GM18505 (cell line): Measurements from ENCODE around the gene NAPSA.

Source experiments
- ATAC-seq: cut with Tn5 transposase; IDR thresholded peaks from one replicate; pipeline ENCODE4 v1.9.1; 2021; ENCODE audit not compliant: unreplicated experiment
- POLR2A ChIP-seq: IDR thresholded peaks from 4 replicates; pipeline ENCODE4 v1.6.1; 2011; ENCODE audit warnings: borderline replicate concordance; ENCODE audit not compliant: insufficient read depth, insufficient read length; ENCODE audit errors: extremely low read depth

The NAPSA gene

DNA sequence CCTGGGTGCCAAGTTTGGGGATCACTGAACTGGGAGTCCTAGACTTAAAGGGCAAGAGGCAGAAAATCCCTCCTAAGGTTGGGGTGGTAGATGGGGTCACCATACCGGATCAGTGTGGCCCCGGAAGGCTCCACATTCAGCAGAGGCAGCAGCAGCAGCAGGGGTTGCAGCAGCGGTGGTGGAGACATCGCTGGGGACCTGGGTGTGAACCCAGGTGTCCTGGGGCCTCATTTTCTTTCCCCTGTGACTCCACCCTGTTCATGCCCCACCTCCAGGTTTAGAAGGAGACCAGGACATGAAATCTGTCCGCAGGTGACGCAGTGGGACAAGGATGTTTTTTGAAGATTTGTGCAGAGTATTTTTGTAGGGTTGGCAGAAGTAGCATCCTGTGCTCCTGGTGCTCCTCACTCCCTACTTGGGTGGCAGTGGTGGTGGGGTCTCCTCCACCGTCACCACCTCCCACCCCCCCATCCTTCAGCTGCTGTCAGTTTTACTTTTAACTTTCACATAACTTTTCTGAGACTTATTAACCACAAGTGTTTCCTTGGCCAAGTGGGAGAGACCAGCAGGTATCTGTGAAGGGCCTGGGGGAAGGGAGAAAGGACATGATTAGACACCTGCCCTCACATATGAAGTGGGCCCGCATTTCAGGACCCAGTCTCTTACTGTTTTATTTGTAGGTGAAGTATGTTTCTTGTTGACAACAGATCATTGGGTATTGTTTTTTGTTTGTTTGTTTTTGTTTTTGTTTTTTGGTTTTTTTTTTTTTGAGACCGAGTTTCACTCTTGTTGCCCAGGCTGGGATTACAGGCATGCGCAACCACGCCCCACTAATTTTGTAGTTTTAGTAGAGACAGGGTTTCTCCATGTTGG lies at the start of gene NAPSA:
TSS of gene NAPSA (minus strand) at position 206 of the 873 bp plus-strand sequence. CDS start at position 188, 18 bp downstream.
- ATAC-seq = no peak
- TF ChIP-seq POLR2A = peak; percentile 54

DNA sequence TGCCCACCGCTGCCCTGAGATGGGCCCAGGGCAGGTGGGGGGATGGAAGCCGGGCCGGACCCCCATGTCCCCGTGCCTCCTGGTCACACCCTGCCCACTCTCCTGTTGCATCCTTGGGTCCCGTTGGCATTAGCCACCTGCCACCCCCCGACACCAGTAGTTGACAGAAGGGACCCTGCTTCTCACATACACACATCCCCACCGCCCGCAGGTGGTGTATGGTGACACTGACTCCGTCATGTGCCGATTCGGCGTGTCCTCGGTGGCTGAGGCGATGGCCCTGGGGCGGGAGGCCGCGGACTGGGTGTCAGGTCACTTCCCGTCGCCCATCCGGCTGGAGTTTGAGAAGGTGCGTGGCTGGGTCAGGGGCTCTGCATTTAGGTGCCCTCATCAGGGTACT lies 48.1 kb upstream of the NAPSA start:
- no peak for TF ChIP-seq POLR2A

DNA sequence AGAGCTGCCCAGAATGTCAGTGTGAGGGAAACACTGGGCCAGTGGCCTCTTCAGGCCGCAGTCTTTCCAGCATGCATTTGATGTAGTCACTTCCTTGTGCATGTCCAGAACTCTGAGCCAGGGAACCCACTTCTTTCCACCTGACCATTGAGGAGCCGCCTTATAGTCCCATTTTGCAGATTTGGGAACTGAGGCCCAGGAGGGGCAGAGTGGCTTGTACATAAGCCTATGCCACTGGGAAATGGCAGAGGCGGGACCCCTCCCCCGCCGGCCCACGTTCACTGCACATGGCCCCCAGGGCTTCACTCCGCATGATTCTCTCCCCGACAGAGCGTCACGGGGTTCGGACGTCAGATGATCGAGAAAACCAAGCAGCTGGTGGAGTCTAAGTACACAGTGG lies 47.7 kb upstream of the NAPSA start:
- ATAC-seq = no peak
- no peak for TF ChIP-seq POLR2A

More for the DNA sequence above, 48.1 kb upstream of the NAPSA start:
- ATAC-seq = no peak

DNA sequence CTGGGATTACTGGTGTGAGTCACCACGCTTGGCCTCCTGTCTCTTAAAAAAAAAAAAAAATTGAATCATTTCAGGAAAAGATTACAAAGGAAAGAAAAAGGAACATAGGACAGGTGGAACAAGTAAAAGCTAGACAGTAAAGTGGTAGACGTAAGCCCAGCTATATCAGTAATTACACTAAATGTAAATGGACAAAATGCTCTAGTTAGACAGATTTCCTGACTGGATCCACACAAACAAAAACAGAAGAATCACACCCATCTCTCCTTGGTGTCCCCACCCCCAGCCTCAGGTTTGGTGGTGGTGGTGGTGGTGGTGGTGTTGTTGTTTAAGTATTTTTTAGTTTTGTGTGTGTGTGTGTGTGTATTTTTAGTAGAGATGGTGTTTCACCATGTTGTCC lies 47.0 kb upstream of the NAPSA start:
- ATAC-seq = no peak

DNA sequence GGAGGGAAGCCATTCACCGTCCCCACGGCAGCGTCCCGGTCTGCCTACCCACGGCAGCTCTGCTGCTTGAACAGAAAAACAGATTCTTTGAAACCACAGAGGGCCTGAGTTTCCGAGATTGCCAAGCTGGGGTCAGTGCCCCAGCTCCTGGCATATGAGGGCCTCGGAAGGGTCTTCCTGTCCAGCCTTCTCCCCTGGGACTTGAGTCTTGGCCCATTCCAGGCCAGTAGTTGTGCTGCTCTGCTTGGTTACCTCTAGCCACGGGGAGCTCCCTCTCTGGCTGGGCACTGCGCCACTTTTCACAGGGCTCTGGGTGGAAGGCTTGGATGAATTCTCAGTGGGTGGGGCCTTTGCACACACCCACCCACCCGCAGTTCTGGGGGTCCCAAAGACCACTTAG lies 44.7 kb upstream of the NAPSA start:
- no peak for TF ChIP-seq POLR2A
- ATAC-seq = no peak

More for the DNA sequence above, 47.0 kb upstream of the NAPSA start:
- no peak for TF ChIP-seq POLR2A

DNA sequence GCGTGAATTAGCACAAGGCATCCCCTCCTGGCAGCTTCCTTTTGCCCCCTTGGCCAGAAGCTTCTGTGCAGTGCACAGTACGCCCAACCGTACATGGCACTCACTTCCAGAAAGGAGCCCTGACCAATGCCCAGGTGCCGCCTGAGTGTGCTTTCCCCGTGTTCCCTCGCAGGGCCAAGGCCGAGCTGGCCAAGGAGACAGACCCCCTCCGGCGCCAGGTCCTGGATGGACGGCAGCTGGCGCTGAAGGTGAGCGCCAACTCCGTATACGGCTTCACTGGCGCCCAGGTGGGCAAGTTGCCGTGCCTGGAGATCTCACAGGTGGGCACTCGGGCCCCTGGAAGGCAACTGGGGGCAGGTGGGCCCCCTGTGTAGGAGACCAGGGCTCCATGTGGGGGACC lies 43.9 kb upstream of the NAPSA start:
- TF ChIP-seq POLR2A = no peak
- no peak for ATAC-seq

DNA sequence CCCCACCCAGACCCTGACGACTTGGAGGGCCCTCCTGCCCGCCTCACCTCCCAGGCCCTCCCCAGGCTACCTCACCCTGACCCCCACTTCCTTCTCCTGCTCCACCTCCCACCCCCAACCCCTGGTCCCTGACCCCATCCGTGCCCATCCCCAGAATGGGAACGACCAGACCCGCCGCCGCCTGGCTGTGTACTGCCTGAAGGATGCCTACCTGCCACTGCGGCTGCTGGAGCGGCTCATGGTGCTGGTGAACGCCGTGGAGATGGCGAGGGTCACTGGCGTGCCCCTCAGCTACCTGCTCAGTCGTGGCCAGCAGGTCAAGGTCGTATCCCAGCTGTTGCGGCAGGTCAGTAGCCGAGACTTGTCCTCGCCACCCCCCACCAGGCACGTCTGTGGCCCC lies 41.4 kb upstream of the NAPSA start:
- ATAC-seq = no peak
- no peak for TF ChIP-seq POLR2A

DNA sequence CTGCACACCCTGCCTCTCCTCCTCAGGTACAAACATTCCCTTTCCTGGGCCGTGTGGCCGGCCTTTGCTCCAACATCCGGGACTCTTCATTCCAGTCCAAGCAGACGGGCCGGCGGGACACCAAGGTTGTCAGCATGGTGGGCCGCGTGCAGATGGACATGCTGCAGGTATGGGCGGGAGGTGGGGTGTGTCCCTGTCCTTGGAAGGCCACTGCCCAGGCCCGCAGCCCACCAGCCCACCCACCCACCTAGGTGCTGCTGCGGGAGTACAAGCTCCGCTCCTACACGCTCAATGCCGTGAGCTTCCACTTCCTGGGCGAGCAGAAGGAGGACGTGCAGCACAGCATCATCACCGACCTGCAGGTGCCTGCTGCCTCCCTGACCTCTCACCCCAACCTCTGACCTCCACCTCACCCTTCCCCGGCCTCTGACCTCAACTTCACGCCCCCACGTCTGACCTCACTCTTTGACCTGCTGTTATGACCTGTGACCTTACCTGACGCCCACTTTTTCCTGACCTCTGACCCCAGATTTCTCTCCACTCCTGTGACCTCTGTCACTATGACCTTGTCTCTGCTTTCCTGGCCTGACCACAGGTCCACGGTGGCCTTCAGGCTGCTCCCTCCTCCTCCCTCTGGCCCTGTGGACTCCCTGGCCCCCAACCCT lies 40.8 kb upstream of the NAPSA start:
- no peak for TF ChIP-seq POLR2A
- ATAC-seq = no peak

DNA sequence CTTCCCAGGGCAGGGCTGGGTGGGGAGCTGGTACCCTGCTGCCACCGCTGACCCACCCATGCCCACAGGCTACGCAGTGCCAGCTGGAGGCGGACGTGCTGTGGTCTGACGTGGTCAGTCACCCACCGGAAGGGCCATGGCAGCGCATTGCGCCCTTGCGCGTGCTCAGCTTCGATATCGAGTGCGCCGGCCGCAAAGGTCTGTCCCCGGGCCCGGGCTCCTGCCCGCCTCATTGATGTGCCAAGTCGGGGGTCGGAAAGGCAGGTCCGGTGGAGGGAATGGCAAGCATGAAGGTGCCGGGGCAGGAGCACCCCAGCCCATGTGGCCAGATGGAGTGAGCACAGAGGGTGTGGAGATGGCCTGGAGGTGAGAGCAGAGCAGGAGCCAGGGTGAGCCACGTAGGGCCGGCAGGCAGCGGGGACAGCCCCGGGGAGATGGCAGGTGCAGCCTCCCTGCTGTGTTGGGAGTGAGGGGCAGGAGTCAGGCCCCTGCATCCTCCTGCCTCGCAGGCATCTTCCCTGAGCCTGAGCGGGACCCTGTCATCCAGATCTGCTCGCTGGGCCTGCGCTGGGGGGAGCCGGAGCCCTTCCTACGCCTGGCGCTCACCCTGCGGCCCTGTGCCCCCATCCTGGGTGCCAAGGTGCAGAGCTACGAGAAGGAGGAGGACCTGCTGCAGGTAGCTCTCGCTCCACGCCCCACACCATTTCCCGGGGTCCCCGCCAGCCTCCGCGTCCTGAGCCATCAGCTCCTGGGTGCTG lies 37.3 kb upstream of the NAPSA start:
- TF ChIP-seq POLR2A = no peak
- no peak for ATAC-seq

DNA sequence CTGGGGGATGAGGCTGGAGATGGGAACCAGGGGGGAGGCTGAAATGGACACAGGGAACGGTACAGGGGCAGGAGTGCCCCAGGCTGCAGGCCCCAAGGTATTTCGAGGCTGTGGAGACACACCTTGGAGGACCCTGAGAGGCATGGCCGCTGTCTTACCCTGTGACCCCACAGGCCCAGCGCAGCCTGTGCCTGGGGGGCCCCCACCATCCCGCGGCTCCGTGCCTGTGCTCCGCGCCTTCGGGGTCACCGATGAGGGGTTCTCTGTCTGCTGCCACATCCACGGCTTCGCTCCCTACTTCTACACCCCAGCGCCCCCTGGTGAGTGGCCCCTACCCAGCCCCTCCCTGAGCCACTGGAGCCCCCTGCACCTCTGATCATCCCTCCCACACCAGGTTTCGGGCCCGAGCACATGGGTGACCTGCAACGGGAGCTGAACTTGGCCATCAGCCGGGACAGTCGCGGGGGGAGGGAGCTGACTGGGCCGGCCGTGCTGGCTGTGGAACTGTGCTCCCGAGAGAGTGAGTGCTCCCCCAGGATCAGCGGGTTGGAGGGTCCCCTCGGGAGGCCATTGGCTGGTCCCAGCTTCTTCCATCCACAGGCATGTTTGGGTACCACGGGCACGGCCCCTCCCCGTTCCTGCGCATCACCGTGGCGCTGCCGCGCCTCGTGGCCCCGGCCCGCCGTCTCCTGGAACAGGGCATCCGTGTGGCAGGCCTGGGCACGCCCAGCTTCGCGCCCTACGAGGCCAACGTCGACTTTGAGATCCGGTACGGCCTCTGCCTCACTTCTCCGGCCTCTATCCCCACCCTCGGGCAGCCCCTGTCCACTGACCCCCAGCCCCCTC lies 36.4 kb upstream of the NAPSA start:
- TF ChIP-seq POLR2A = no peak
- ATAC-seq = no peak

DNA sequence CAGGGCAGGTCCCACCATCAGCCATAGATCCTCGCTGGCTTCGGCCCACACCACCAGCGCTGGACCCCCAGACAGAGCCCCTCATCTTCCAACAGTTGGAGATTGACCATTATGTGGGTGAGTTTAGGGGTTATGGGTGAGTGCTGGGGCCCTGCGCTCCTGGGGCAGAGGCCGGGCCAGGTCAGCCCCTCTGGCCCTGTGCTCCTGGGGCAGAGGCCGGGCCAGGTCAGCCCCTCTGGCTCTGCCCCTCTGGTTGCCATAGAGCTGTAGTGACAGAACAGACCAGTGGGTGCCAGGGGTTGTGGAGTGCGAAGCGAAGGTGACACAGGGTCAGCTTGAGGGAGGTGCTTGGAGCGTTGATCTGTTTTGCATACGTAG lies 33.9 kb upstream of the NAPSA start:
- no peak for TF ChIP-seq POLR2A
- no peak for ATAC-seq

DNA sequence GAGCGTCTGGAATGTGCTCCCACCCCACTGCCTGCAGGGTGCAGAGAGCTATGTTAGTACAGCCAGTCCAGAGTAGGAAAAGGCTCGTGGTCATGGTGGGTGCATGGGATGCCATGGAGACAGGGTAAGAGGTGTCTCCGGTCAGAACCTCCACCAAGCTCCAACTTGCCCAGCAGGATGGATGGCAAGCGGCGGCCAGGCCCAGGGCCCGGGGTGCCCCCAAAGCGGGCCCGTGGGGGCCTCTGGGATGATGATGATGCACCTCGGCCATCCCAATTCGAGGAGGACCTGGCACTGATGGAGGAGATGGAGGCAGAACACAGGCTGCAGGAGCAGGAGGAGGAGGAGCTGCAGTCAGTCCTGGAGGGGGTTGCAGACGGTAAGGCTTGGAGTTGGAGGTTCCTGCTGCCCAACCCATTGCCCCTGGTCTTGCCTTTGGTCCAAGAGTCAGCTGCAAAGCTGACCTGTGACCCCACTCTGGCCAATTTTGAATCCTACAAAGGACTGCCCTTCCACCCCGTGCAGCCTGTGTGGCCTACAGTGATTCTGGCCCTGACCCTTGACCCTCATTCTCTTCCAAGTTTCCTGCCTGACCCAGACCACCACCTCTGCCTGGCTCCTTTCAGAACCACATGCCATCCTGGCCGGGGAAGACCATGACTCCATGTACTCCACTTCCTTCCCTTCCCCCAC lies 33.4 kb upstream of the NAPSA start:
- ATAC-seq = no peak
- TF ChIP-seq POLR2A = no peak

DNA sequence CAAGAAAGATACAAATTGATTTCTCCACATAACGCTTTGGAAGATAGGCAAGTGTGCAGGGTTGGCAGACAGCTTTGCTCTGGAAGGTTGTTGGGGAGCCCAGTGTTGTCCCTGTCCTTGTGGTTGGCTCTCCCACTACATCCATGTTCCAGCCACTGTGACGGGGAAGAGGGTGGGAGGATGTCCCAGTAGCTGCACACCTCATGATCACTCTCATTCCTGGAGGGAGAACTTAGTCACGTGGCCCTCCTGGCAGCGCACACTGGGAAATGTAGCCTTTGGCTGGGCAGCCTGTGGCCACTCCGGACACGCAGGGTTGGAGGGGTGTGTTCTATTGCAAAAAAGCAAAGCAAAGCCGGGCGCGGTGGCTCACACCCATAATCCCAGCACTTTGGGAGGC lies 28.6 kb upstream of the NAPSA start:
- no peak for ATAC-seq
- no peak for TF ChIP-seq POLR2A

DNA sequence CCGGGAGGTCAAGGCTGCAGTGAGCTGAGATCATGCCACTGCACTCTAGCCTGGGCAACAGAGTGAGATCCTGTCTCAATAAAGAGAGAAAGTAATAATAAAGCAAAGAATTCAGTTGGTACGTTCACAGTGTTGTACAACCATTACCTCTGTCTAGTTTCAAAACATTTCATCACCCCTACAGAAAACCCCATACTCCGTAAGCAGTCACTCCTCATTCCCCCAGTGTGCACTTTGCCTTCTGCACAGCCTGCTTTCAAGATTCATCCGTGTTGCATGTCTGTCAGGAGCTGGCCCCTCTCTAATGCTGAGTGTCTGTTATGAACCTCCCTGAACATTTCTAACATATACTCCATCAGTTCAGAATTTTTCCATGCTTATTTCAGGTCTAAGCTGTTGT lies 28.1 kb upstream of the NAPSA start:
- no peak for TF ChIP-seq POLR2A
- no peak for ATAC-seq
